Measurements from ENCODE around the gene GPR162.

DNA sequence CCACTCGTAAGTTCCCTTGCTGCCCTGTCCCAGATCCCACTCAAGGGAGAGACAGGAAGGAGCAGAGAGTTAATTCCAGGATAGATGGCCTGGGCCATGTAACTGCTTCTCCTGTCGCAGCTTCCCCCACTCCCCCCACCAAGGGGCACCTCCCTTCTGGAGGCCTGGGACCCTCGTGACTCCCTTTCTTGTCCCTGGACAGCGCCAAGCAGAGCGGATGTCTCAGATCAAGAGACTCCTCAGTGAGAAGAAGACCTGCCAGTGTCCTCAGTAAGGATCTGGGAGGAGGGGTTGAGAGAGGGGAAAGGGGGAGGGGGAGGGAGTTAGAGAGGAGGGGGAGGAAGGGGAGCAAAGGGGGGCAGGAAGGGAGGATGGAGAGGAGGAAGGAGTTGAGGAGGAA is 3.0 kb upstream of the GPR162 start:
- TF ChIP-seq POLR2A (IDR thresholded peaks at IDR 0.05) = no peak
- TF ChIP-seq, protein P1, sequence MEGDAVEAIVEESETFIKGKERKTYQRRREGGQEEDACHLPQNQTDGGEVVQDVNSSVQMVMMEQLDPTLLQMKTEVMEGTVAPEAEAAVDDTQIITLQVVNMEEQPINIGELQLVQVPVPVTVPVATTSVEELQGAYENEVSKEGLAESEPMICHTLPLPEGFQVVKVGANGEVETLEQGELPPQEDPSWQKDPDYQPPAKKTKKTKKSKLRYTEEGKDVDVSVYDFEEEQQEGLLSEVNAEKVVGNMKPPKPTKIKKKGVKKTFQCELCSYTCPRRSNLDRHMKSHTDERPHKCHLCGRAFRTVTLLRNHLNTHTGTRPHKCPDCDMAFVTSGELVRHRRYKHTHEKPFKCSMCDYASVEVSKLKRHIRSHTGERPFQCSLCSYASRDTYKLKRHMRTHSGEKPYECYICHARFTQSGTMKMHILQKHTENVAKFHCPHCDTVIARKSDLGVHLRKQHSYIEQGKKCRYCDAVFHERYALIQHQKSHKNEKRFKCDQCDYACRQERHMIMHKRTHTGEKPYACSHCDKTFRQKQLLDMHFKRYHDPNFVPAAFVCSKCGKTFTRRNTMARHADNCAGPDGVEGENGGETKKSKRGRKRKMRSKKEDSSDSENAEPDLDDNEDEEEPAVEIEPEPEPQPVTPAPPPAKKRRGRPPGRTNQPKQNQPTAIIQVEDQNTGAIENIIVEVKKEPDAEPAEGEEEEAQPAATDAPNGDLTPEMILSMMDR (IDR thresholded peaks at IDR 0.05) = no peak
